Fibroblast of lung (primary cell): Measurements from ENCODE around the gene LRP10. TPM values are rescaled to one million over a fixed set of nuclear protein-coding genes. Genes with fewer than 3 reads are reported as not detected.
"Not testable (repeated sequence)": the region's sequence is repeated elsewhere in the genome, so short reads cannot be mapped to it uniquely, and the experiment has no call there.

ENCODE experiments used
- DNase-seq, 2 donors: peaks; one replicate each; pipeline versions ENCODE4 v3.0.0 to v3.0.0-alpha.2; 2010; ENCODE audit warnings: low read depth in 2 of 2
- H2AFZ ChIP-seq: 2 replicates; pipeline ENCODE4 v1.5.1; 2012; ENCODE audit warnings: low read length, control low read depth, inconsistent platforms
- H3K27ac ChIP-seq: 2 replicates; pipeline ENCODE4 v1.5.1; 2011; ENCODE audit warnings: low read length, control low read depth; ENCODE audit not compliant: insufficient read depth
- H3K27me3 ChIP-seq: 2 replicates; pipeline ENCODE4 v1.5.1; 2011; ENCODE audit warnings: mild to moderate bottlenecking, low read length; ENCODE audit not compliant: control insufficient read depth, insufficient read depth
- H3K36me3 ChIP-seq: 2 replicates; pipeline ENCODE4 v1.5.1; 2011; ENCODE audit warnings: low read length; ENCODE audit not compliant: control insufficient read depth, insufficient read depth
- H3K4me1 ChIP-seq: 2 replicates; pipeline ENCODE4 v1.5.1; 2011; ENCODE audit warnings: low read length; ENCODE audit not compliant: control insufficient read depth, insufficient read depth; ENCODE audit errors: extremely low read depth
- H3K4me2 ChIP-seq: 2 replicates; pipeline ENCODE4 v1.5.1; 2011; ENCODE audit warnings: low read length, control low read depth; ENCODE audit not compliant: insufficient read depth; ENCODE audit errors: extremely low read depth
- H3K4me3 ChIP-seq, 4 experiments: fragments of 200-600 bp in 1 of 4; sonication (generic) in 1 of 4; replicated peaks in 1 of 4; 2 replicates each; pipeline ENCODE4 v1.5.1; 2011 to 2016; ENCODE audit warnings: low read length in 4 of 4, low read depth in 3 of 4, mild to moderate bottlenecking in 3 of 4, control low read depth in 2 of 4, inconsistent platforms in 1 of 4, mixed read lengths in 1 of 4; ENCODE audit not compliant: insufficient read depth in 1 of 4; ENCODE audit errors: control extremely low read depth in 1 of 4
- H3K79me2 ChIP-seq: 2 replicates; pipeline ENCODE4 v1.5.1; 2012; ENCODE audit warnings: mild to moderate bottlenecking, low read length, inconsistent platforms; ENCODE audit not compliant: control insufficient read depth, insufficient read depth
- H3K9ac ChIP-seq: 2 replicates; pipeline ENCODE4 v1.5.1; 2011; ENCODE audit warnings: mild to moderate bottlenecking, low read length, control low read depth; ENCODE audit not compliant: insufficient read depth
- H3K9me3 ChIP-seq: 2 replicates; pipeline ENCODE4 v1.5.1; 2012; ENCODE audit warnings: low read depth, low read length; ENCODE audit not compliant: control insufficient read depth, insufficient read depth
- H4K20me1 ChIP-seq: 2 replicates; pipeline ENCODE4 v1.5.1; 2011; ENCODE audit warnings: low read length; ENCODE audit not compliant: control insufficient read depth, insufficient read depth; ENCODE audit errors: extremely low read depth
- CTCF ChIP-seq, 2 donors: IDR thresholded peaks in 1 of 2; conservative IDR thresholded peaks in 1 of 2; 1 replicate in 1 of 2; 2 replicates in 1 of 2; pipeline ENCODE4 v1.5.1; 2011 to 2012; ENCODE audit warnings: low read length in 2 of 2, control low read depth in 1 of 2, inconsistent platforms in 1 of 2, low read depth in 1 of 2, mild to moderate bottlenecking in 1 of 2
- EZH2 ChIP-seq: IDR thresholded peaks from 2 replicates; pipeline ENCODE4 v1.5.1; 2012; ENCODE audit warnings: low read length, control low read depth, mild to moderate bottlenecking; ENCODE audit errors: missing control alignments
- polyA plus RNA-seq, 2 donors: library from polyadenylated mRNA; depleted of rRNA in 1 of 2; stranded (reverse) in 1 of 2; unstranded in 1 of 2; fragments of >200 nt; gene quantifications; 2 replicates each; pipeline ENCODE4 v1.2.1, GENCODE V29; 2011 to 2012; ENCODE audit warnings: missing spikeins in 1 of 2
- total RNA-seq: library from RNA; depleted of rRNA; stranded (reverse); fragments of >200 nt; gene quantifications from 2 replicates; pipeline ENCODE4 v1.2.1, GENCODE V29; 2014

LRP10 gene
- total and polyA plus RNA-seq, 2 donors (not counting 1 experiment from before 2014, with no cell fraction given), result 95.5 to 130 TPM

GRCh38 chr14:22822571-22823098 lies 48.9 kb upstream of the LRP10 start:
- H3K79me2 ChIP-seq, result no peaks in the 10 kb centered on the region
- TF ChIP-seq EZH2, result no peak
- peak; percentile 76 to 81 for TF ChIP-seq CTCF (conservative IDR thresholded peaks at IDR 0.05 in 1 of 2, IDR thresholded peaks at IDR 0.05 in 1 of 2; ENCODE audit: low read depth in 1 of 2, low read length in 2 of 2)
- peak; percentile 91 to 92 for DNase-seq
- peak overlapping the region; percentile 4 for H3K9ac ChIP-seq
- H2AFZ ChIP-seq, result peak overlapping the region; percentile 2
- no peaks in the 10 kb centered on the region for H3K27me3 ChIP-seq
- peak overlapping the region in 2 of 4 experiments; percentile 37 to 50 for H3K4me3 ChIP-seq
- no peaks in the 10 kb centered on the region for H4K20me1 ChIP-seq
- no peaks in the 10 kb centered on the region for H3K9me3 ChIP-seq
- peak overlapping the region; percentile 36 for H3K27ac ChIP-seq
- peak overlapping the region; percentile 63 for H3K4me2 ChIP-seq
- H3K4me1 ChIP-seq, result peaks cover 12% of the 10 kb centered on the region
- no peaks in the 10 kb centered on the region for H3K36me3 ChIP-seq

GRCh38 chr14:22824711-22825359 lies 46.7 kb upstream of the LRP10 start:
- Histone ChIP-seq H3K36me3 (no peaks in the 10 kb centered on the region), H3K27ac (peak overlapping the region; percentile 81), H3K27me3 (no peaks in the 10 kb centered on the region), H3K79me2 (peaks cover under 1% of the 10 kb centered on the region), H3K9me3 (no peaks in the 10 kb centered on the region), H4K20me1 (no peaks in the 10 kb centered on the region), H3K4me3 (no peak overlapping the region), H2AFZ (no peak overlapping the region), H3K4me2 (peak overlapping the region; percentile 78), H3K4me1 (peaks cover 12% of the 10 kb centered on the region), H3K9ac (peak overlapping the region; percentile 38)
- DNase-seq, result peak; percentile 95 to 98
- TF ChIP-seq CTCF (conservative IDR thresholded peaks at IDR 0.05 in 1 of 2, IDR thresholded peaks at IDR 0.05 in 1 of 2; ENCODE audit: low read depth in 1 of 2, low read length in 2 of 2), result no peak
- TF ChIP-seq EZH2, result no peak

GRCh38 chr14:22829076-22829660 lies 42.4 kb upstream of the LRP10 start:
- not testable (repeated sequence) for DNase-seq, H3K27me3 ChIP-seq, H3K9ac ChIP-seq, H3K4me1 ChIP-seq, H3K36me3 ChIP-seq, H3K9me3 ChIP-seq, H4K20me1 ChIP-seq
- peaks cover 17% of the 10 kb centered on the region for H3K79me2 ChIP-seq
- H3K4me3 ChIP-seq, result peak overlapping the region in 2 of 4 experiments; percentile 85 to 92
- peak overlapping the region; percentile 86 for H3K27ac ChIP-seq
- H3K4me2 ChIP-seq, result peak overlapping the region; percentile 1
- H2AFZ ChIP-seq, result peak overlapping the region; percentile 30
